ENCODE measurements around the gene SRY.
"Not testable (repeated sequence)": the region's sequence is repeated elsewhere in the genome, so short reads cannot be mapped to it uniquely, and the experiment has no call there.

The SRY gene

GRCh38 chrY:2787600-2787999, at the start of gene SRY:
TSS of gene SRY (minus strand) at chrY:2787682. CDS start at chrY:2787603, 79 bp downstream.
- DNase-seq: no peak

- DNase-seq: no peak
Observed at GRCh38 chrY:2837078-2837477, 49.6 kb upstream of the SRY start.

GRCh38 chrY:2835230-2835629, 47.7 kb upstream of the SRY start:
- no peak for DNase-seq

- no peak for DNase-seq
Observed at GRCh38 chrY:2828497-2828896, 41.0 kb upstream of the SRY start.

DNA sequence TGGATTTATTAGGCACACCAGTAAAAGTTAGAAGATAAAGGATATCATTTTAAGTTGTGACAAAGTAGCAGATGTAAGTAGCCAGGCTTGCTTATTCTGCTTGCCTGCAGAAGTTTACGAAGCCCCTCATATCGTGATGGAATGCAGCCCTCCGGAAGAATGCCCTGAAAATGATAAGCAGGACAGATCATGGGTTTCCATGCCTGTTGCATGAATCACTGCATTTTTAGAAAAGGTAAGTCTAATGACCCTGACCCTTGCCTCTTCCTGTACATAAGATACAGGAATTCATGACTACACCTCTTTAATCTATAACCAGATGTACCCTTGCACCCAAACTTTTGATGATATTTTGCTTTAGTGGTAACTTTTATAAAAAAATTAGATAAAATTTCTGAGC, 37.0 kb upstream of the SRY start:
- DNase-seq: no peak

DNA sequence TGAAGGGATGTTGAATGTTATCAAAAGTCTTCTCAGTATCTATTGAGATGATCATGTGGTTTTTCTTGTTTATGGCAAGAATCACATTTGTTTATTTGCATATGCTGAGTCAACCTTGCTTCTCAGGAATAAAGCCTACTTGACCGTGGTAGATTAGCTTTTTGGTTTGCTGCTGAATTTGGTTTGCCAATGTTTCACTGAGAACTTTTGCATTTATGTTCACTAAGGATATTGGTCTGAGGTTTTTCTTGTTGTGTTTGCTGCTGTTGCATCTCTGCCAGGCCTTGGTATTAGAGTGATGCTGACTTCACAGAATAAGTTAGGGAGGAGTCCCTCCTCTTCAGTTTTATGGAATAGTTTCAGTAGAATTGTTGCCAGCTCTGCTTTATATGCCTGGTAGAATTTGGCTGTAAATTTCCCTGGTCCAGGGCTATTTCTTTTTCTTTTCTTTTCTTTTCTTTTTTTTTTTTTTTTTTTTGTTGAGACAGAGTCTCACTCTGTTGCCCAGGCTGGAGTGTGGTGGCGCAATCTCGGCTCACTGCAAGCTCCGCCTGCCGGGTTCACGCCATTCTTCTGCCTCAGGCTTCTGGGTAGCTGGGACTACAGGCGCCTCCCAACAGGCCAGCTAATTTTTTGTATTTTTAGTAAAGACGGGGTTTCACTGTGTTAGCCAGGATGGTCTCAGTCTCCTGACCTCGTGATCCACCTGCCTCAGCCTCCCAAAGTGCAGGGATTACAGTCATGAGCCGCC, 29.8 kb upstream of the SRY start:
- DNase-seq: not testable (repeated sequence)

GRCh38 chrY:2800246-2800645, 12.8 kb upstream of the SRY start:
- no peak for DNase-seq

DNA sequence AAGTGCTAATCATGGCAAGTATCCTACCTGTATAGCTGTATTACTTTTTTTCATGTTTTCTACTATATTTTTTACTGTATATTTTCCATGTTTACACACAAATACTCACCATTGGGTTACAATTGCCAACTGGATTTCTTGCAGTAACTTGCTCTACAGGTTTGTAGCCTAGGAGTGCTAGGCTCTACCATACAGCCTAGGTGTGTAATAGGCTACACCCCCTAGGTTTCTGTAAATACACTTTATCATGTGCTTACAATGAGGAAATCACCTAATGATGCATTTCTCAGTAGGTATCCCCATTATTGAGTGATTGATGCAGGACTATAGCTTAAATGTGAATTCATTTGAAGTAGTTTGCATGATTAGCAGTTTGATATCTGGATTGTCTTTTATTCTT, 10.5 kb upstream of the SRY start:
- DNase-seq: no peak

DNA sequence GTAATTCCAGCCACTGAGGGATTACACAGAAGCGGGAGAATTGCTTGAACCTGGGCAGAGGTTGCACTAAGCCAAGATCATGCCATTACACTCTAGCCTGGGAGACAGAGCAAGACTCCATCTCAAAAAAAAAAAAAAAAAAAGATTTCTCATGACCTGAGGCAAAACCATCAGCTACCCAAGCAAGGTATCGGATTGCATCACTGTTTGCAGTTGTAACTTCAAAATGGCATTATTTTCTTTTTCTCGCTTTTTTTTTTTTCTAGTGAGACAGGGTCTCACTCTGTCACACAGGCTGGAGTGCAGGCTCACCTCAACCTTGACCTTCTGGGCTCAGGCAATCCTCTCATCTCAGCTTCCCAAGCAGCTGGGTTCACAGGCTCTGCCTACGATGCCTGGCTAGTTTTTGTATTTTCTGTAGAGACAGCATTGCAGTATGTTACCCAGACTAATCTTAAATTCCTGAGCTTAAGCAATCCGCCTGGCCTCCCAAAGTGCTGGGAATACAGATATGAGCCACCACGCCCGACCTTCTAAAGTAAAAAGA, 9.6 kb upstream of the SRY start:
- no peak for DNase-seq

GRCh38 chrY:2789756-2790155, 2.3 kb upstream of the SRY start:
- no peak for DNase-seq

GRCh38 chrY:2786876-2787512, 488 bp downstream of the SRY start:
- no peak for DNase-seq

Measured in NCI-H1436 treated with DMSO at 0.1 percent for 48 hours (cell line).